GM12878 (cell line): ENCODE results near the gene SLC25A28. TPM values are rescaled to one million over a fixed set of nuclear protein-coding genes. Genes with fewer than 3 reads are reported as not detected.
A peak's percentile ranks its signal among the peaks of the same experiment; 100 is the strongest.

Source experiments
- BCLAF1 ChIP-seq: fragments of 450-650 bp; IDR thresholded peaks from 2 replicates; pipeline ENCODE4 v1.6.1; 2017; ENCODE audit warnings: antibody characterized with exemption, mild to moderate bottlenecking, moderate library complexity
- BHLHE40 ChIP-seq, 2 experiments: fragments of 450-650 bp in 1 of 2; IDR thresholded peaks; 2 replicates each; pipeline ENCODE4 v1.6.1; 2011 to 2017; ENCODE audit warnings: low read depth in 2 of 2, borderline replicate concordance in 1 of 2, improper control_type of control experiment in 1 of 2, low read length in 1 of 2, mild to moderate bottlenecking in 1 of 2
- CHD2 ChIP-seq: IDR thresholded peaks from 2 replicates; pipeline ENCODE4 v1.6.1; 2011; ENCODE audit warnings: low read depth, low read length, improper control_type of control experiment, borderline replicate concordance
- E2F4 ChIP-seq: IDR thresholded peaks from 2 replicates; pipeline ENCODE4 v1.6.1; 2012; ENCODE audit warnings: low read depth, low read length, improper control_type of control experiment
- ETV6 ChIP-seq, 2 experiments: fragments of 450-650 bp in 1 of 2; IDR thresholded peaks in 1 of 2; conservative IDR thresholded peaks in 1 of 2; 2 replicates each; pipeline ENCODE4 v1.6.1; 2014; ENCODE audit warnings: antibody characterized with exemption in 1 of 2, borderline replicate concordance in 1 of 2, low read depth in 1 of 2, mild to moderate bottlenecking in 1 of 2, moderate library complexity in 1 of 2
- FOS ChIP-seq: IDR thresholded peaks from 3 replicates; pipeline ENCODE4 v1.6.1; 2011; ENCODE audit warnings: borderline replicate concordance; ENCODE audit not compliant: insufficient read length; ENCODE audit errors: extremely low read depth
- FOXM1 ChIP-seq: IDR thresholded peaks from 2 replicates; pipeline ENCODE4 v1.6.1; 2012; ENCODE audit warnings: low read depth, mild to moderate bottlenecking, inconsistent platforms, low read length, moderate library complexity
- IKZF2 ChIP-seq, 2 experiments: fragments of 450-650 bp; IDR thresholded peaks; 2 replicates each; pipeline ENCODE4 v1.6.1; 2017; ENCODE audit warnings: mild to moderate bottlenecking in 2 of 2, moderate library complexity in 2 of 2
- KAT2A ChIP-seq: conservative IDR thresholded peaks from 2 replicates; pipeline ENCODE4 v1.6.1; 2011; ENCODE audit warnings: low read depth, low read length; ENCODE audit not compliant: control insufficient read depth
- PBX3 ChIP-seq: IDR thresholded peaks from 2 replicates; pipeline ENCODE4 v1.6.1; 2011; ENCODE audit warnings: mild to moderate bottlenecking, low read depth, low read length, moderate library complexity; ENCODE audit not compliant: insufficient replicate concordance
- POLR2A ChIP-seq: IDR thresholded peaks from 2 replicates; pipeline ENCODE4 v1.6.1; 2011; ENCODE audit warnings: low read depth, mild to moderate bottlenecking, low read length
- POLR2AphosphoS5 ChIP-seq: IDR thresholded peaks from 2 replicates; pipeline ENCODE4 v1.6.1; 2011; ENCODE audit warnings: mild to moderate bottlenecking, low read length, inconsistent platforms
- RAD51 ChIP-seq: fragments of 450-650 bp; IDR thresholded peaks from 2 replicates; pipeline ENCODE4 v1.6.1; 2016; ENCODE audit warnings: moderate library complexity, mild to moderate bottlenecking, inconsistent platforms
- RCOR1 ChIP-seq: conservative IDR thresholded peaks from 2 replicates; pipeline ENCODE4 v1.6.1; 2012; ENCODE audit warnings: low read depth, low read length, improper control_type of control experiment
- RUNX3 ChIP-seq: IDR thresholded peaks from 2 replicates; pipeline ENCODE4 v1.6.1; 2012; ENCODE audit warnings: low read length, inconsistent platforms
- SMAD5 ChIP-seq: IDR thresholded peaks from 2 replicates; pipeline ENCODE4 v1.6.1; 2016; ENCODE audit warnings: antibody characterized with exemption, low read depth
- SMARCA5 ChIP-seq: fragments of 450-650 bp; IDR thresholded peaks from 2 replicates; pipeline ENCODE4 v1.6.1; 2017; ENCODE audit warnings: mild to moderate bottlenecking
- SP1 ChIP-seq: IDR thresholded peaks from one replicate; pipeline ENCODE4 v1.6.1; 2011; ENCODE audit warnings: low read depth, low read length
- SPI1 ChIP-seq: IDR thresholded peaks from 2 replicates; pipeline ENCODE4 v1.6.1; 2011; ENCODE audit warnings: low read depth, mild to moderate bottlenecking, low read length, moderate library complexity, borderline replicate concordance; ENCODE audit not compliant: insufficient read depth
- STAT1 ChIP-seq: fragments of 450-650 bp; conservative IDR thresholded peaks from 2 replicates; pipeline ENCODE4 v1.6.1; 2014; ENCODE audit warnings: antibody characterized with exemption, mild to moderate bottlenecking
- STAT3 ChIP-seq: IDR thresholded peaks from 2 replicates; pipeline ENCODE4 v1.6.1; 2011; ENCODE audit warnings: low read depth, low read length, improper control_type of control experiment
- SUZ12 ChIP-seq: fragments of 200-600 bp; sonication (generic); IDR thresholded peaks from one replicate; pipeline ENCODE4 v1.6.1; 2018; ENCODE audit warnings: antibody characterized with exemption, mild to moderate bottlenecking; ENCODE audit not compliant: unreplicated experiment
- TARDBP ChIP-seq: IDR thresholded peaks from 2 replicates; pipeline ENCODE4 v1.6.1; 2016; ENCODE audit warnings: borderline replicate concordance
- TCF3 ChIP-seq: IDR thresholded peaks from 2 replicates; pipeline ENCODE4 v1.6.1; 2012; ENCODE audit warnings: low read depth, mild to moderate bottlenecking, low read length, borderline replicate concordance; ENCODE audit not compliant: insufficient read depth
- USF1 ChIP-seq: IDR thresholded peaks from 2 replicates; pipeline ENCODE4 v1.6.1; 2011; ENCODE audit warnings: borderline replicate concordance, low read depth, mild to moderate bottlenecking, moderate library complexity, mixed read lengths, low read length; ENCODE audit not compliant: insufficient read depth; ENCODE audit errors: extremely low read length
- polyA plus RNA-seq, 11 experiments: library from polyadenylated mRNA; depleted of rRNA in 4 of 11; unstranded in 6 of 11; stranded (reverse) in 5 of 11; fragments of >200 nt; fragmentation: Nextera tagmentation in 4 of 11; fragmentation: Illumina TruSeq in 1 of 11; extraction: Ambion mirVana in 4 of 11; extraction: Trizol in 1 of 11; gene quantifications; 1 replicate in 1 of 11; 2 replicates in 10 of 11; pipeline versions ENCODE4 v1.2.1 to v1.2.3, GENCODE V29; 2011 to 2016; ENCODE audit warnings: inconsistent platforms in 2 of 11, missing spikeins in 2 of 11, low read depth in 1 of 11
- total RNA-seq, 4 experiments: library from RNA; depleted of rRNA in 3 of 4; stranded (reverse); fragments of >200 nt in 3 of 4; fragmentation: Illumina TruSeq in 1 of 4; extraction: Trizol in 1 of 4; gene quantifications; 2 replicates each; pipeline versions ENCODE4 v1.2.1 to v1.2.3, GENCODE V29; 2013 to 2021

SLC25A28 gene
- total and polyA plus RNA-seq, 10 of the 15 experiments (the other 5 are each of a cell fraction or from before 2014, with no cell fraction given) = 7.5 to 47.8 (median 24.9) TPM

GRCh38 chr10:99659031-99659867 is 39.0 kb upstream of the SLC25A28 start, which contains the start of gene ENTPD7 (continued):
- TF ChIP-seq PBX3 = peak; percentile 92
- peak in 1 of 2 experiments; percentile 64; a peak in 2 of 4 replicates for TF ChIP-seq BHLHE40 (IDR thresholded peaks at IDR 0.05; ENCODE audit: borderline replicate concordance in 1 of 2, low read depth in 2 of 2, low read length in 1 of 2)
- peak; percentile 91 for TF ChIP-seq SP1
- TF ChIP-seq TCF3 = no peak
- TF ChIP-seq USF1 = no peak
- no peak for TF ChIP-seq RAD51
- TF ChIP-seq RUNX3 = peak; percentile 67
- TF ChIP-seq CHD2 = peak; percentile 81
- no peak for TF ChIP-seq RCOR1
- no peak for TF ChIP-seq STAT3
- no peak for TF ChIP-seq BCLAF1
- no peak for TF ChIP-seq SPI1
- TF ChIP-seq POLR2A = peak; percentile 85
- TF ChIP-seq KAT2A = no peak
- TF ChIP-seq FOS = no peak
- TF ChIP-seq TARDBP = no peak
- TF ChIP-seq E2F4 = no peak
- TF ChIP-seq POLR2AphosphoS5 = peak; percentile 42; the same call in 1 of the 2 replicates
- no peak for TF ChIP-seq FOXM1
- TF ChIP-seq ETV6 (conservative IDR thresholded peaks at IDR 0.05 in 1 of 2, IDR thresholded peaks at IDR 0.05 in 1 of 2; ENCODE audit: borderline replicate concordance in 1 of 2, low read depth in 1 of 2) = no peak
- no peak for TF ChIP-seq IKZF2 (IDR thresholded peaks at IDR 0.05)
- TF ChIP-seq SMARCA5 = no peak
- no peak; the same call in 1 of the 2 replicates for TF ChIP-seq STAT1
- no peak for TF ChIP-seq SMAD5
- no peak for TF ChIP-seq SUZ12
